HG03460 (cell line): Measurements from ENCODE around the gene TCERG1L.
"Not testable (repeated sequence)": the region's sequence is repeated elsewhere in the genome, so short reads cannot be mapped to it uniquely, and the experiment has no call there.

Experiments
- ATAC-seq: cut with Tn5 transposase; IDR thresholded peaks from one replicate; pipeline ENCODE4 v1.9.1; 2021; ENCODE audit not compliant: unreplicated experiment

Gene TCERG1L, protein sequence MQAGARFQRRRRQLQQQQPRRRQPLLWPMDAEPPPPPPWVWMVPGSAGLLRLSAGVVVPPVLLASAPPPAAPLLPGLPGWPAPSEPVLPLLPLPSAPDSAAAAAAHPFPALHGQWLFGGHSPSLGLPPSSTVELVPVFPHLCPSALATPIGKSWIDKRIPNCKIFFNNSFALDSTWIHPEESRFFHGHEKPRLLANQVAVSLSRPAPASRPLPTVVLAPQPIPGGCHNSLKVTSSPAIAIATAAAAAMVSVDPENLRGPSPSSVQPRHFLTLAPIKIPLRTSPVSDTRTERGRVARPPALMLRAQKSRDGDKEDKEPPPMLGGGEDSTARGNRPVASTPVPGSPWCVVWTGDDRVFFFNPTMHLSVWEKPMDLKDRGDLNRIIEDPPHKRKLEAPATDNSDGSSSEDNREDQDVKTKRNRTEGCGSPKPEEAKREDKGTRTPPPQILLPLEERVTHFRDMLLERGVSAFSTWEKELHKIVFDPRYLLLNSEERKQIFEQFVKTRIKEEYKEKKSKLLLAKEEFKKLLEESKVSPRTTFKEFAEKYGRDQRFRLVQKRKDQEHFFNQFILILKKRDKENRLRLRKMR

DNA sequence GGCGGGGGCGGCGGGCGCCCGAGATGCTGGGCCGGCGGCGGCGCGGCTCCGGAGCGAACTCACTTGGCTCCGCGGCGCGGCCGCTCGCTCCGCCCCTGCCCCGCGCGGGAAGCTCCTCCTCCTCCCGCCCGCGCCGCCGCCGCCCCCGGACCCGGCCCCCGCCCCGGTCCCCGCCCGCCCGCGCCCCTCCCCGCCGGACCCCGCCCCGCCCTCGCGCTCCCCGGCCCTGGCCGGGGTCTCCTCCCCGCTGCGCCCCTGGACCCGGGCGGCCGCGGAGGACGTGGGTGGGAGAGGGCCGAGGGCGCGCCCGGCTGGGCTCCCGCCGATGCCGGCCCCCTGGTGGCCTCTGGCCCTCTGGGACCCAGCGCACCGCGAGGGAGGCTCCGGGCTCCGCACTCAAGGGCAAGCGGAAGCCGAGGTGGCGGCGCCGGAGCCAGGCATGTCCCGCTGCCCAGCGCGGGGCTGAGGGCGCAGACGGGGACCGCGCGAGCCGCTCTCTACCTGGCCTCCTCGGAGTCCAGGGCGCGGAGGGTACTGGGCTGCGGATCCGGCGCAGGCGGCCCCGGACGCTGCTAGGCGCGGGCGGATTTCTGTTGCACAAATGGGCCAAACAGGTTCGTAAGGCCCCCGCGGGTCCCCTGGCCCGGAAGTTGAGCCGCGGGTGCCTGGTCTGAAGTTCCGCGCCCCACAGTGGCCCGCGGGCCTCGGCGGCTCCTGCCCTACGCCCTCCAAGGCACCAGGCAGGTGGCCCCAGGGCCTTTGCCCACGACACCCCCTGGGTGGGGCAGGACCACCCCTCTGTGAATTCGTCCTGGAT lies at the start of gene TCERG1L:
Gene TCERG1L, minus strand, starts transcription at position 61 of the 817 bp plus-strand sequence. CDS start 86 bp downstream, outside the sequence.
- no peak for ATAC-seq

DNA sequence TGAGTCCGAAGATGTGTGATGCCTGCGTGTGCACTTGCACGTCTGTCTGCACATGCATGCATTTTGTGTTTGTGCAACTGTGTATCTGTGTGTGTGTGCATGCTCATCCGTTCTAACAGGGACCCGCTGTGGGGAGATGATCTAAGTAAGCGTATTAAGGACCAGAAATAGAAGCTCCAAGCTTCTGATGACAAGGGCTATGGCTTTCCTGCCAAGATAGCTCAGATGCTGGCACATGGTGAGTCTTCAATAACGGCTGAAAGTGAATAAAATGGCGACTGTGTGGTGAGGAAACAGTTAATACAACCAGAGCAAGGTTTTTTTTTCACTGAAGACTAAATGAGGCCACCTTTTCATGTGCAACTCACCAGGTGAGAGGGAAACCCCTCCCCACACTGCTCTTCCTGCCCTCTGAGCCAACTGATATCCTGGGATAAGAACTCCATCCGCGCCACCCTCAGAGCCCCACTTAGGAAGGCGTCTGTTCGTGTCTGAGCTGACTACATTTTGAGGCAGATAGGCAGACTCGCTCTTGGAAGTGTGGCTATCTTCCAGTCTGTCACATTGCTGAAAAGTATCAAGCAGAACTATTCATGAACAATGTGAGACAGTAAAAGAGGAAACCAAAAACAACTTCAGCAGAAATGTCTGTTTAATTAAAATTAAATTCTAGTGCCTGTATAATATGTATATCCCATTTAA lies 47.4 kb upstream of the TCERG1L start:
- no peak for ATAC-seq

DNA sequence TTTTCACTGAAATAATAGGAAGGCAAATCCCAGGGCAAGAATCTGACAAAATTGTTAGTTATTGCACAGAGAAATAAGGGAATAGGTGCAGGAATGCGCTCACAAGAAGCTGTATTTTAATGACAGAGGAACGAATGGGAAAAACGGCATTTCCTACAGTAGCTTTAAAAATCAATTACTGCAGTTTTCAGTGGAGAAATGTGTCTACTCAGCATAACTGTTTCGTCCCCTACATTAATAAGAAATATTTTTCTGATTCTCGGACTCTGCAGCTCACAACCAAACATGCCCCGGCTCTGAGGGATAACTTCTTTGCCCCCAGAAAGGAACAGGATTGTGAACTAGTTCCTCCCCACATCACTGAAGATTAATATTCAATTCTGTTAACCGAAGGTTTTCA lies 44.9 kb upstream of the TCERG1L start:
- no peak for ATAC-seq

DNA sequence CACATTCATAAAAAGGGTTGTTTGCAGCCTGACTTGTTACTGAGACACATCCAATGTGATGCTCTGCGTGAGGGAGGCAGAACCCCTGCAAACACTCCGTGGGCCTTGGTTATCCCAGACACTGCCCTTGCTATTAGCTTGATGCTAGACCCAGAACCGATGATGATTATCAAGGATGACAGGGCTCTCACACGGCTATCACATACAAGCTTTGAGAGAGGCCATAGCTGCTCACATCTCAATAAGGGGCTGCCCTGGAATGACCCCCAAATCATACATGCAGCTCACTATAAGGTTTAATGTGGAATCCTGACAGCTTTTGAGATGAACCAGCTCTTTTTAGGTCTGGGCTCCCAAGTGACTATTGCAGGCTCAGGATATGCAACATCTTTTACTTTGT lies 44.4 kb upstream of the TCERG1L start:
- ATAC-seq: no peak

DNA sequence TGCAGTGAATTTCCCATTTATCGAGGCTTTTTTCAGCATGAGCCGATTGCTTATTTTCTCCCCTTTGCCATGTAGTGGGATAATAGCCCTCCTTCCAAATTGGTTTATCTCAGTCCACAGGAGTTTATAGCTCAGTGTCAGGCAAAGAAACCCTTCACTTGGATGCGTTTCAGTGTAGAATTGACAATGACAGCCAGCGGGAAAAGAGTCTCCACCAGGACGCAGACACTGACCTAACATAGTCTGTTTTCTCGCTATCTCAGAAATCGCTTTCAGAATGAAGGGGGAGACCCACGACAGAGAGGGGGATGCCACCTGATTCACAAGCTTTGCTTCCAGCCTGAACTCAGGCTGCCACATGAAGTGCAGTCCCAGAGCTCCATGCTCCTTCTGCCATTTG lies 43.5 kb upstream of the TCERG1L start:
- ATAC-seq: no peak

DNA sequence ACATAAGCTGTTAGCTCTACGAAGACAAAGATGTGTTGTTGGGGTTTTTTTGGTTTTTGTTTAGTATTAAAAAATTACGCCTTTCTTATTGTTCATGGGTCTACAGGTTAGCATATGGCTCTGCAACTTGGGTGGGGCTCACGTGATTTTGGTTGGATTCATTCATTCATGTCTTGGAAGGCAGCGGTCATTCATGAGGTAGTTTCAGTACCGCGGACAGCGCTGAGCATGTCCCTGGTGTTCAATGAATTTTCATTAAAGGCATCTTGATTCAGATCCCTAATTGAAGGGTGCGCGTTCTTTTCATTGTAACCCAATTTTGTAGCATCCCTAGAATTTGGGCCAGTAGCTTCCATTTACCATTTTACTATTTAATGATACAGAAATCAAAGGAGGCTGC lies 42.9 kb upstream of the TCERG1L start:
- ATAC-seq: no peak

DNA sequence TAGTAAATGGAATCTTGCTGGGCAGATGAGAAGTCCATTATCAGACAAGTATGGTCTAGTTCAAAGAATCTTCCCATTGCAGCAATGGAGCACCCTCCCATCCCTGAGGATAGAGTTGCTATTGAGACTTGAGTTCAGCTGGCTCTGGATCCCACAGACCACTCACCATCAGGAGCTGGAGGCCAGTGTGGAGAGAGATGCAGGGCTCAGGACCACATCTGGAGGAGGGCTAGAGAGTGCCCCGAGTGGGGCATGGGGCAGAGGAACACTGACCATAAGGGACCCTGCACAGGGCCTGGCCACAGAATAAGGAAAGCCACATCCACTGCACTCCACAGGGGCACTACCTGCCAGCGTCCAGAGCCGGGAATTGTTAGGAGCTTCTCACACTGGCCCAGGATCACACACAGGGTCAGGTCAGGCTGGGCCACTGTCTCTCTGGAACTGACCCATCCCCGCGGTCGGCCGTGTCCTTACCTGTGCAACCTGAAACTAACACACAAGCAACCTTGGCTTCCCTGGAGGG lies 41.3 kb upstream of the TCERG1L start:
- no peak for ATAC-seq

DNA sequence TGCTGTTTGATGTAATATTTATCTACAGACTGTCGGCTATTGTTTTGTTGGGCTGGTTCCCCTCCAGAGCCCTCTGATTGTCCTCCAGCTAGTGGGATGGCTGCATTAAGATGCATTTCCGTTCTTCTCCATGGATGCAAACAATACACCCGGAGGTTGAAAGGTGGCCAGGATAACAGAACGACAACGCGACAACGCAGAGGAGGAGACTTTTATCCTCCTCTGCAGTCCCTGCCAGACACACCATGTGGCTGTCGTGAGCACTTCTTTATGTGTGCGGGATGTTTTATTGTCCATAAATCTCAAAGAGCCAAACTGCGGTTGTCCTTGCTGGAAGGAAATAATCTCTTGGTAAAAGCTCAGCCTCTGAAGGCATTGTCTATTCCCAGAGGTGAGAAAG lies 39.1 kb upstream of the TCERG1L start:
- no peak for ATAC-seq

DNA sequence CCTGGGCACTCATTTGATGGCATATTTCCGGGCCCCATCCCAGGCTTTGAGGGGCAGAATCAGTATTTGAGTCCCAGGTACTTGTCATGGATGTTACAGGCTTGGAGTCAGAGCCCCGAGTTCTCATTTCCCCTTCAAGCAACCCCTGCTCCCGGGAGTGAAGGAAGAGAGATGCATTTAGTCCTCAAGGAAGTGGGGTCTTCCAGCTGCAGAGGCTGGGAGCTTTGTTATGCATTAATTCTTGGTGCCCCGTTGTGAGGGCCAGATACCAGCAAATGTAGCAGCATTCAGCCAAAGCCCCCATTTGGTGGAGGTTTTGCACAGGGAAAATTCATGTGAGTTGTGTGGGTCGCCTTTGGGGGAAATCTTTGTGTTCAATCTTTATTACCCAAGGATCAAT lies 38.7 kb upstream of the TCERG1L start:
- ATAC-seq: no peak

DNA sequence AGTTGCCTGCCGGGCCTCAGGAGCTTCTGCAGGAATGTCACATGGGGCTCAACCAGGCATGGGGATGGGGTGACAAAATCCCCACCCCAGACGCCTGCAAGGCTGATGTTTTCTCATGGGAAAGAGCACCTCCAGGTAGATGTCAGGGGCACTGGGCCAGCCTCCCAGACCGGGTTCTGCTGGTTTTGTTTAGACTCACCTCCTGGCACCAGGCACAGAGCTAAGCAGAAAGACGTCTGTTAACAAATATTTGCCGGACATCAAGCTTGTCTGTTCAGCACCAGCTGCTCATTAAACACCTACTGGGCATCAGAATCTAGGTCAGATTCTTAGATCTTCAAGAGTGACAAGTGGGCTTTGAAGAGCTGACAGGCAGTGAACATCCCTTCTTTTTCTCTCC lies 34.9 kb upstream of the TCERG1L start:
- no peak for ATAC-seq

DNA sequence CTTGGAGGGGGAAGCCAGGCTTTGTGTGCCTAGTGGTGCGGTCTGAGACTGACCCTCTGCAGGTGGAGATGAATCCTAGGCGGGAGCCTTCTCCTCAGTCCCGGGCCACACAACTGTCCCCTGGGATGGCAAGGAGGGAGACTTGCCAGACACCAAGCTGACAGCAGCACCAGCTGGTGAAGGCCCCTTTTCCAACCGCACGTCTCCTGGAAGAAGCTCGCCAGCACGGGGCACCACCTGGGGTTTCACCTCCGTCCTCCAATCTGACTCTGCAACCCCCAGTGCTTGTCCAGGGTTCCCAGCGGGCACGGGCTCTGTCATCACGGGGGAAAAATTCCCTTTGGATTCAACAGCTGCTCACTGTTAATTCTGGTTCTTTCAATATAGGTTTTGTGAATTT lies 34.2 kb upstream of the TCERG1L start:
- ATAC-seq: no peak

DNA sequence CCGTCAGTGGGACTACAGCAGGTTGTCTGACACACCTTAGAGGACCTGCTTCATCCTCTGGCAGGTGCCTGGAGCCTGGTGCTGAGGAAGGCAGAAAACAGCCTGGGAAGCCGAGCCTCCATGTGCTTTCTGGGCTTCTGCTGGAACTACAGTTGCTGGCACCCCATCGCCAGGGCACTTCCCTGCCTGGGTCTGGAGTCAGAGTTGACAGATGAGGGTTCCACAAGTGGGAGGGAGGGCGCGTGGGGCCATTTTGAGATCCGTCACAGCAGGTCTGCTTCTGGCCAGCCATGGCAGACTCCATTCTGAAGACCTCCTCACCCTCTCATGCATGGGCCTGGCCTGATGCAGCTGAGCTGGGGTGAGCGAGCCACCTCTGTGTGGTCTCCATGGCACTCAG lies 33.2 kb upstream of the TCERG1L start:
- no peak for ATAC-seq

DNA sequence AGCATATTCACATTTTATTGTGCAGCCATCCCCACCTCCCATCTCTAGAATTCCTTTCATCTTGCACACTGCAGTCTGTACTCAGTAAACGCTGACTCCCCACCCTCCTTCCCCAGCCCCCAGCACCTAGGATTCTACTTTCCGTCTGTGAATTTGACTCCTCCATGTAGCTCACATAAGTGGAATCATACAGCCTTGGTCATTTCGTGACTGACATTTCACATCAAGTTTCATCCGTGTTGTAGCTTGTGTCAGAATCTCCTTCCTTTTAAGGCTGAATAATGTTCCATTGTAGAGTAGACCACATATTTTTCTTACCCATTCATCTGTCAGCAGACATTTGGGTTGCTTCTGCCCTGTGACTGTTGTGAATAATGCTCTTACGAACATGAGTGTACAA lies 26.2 kb upstream of the TCERG1L start:
- ATAC-seq: no peak

DNA sequence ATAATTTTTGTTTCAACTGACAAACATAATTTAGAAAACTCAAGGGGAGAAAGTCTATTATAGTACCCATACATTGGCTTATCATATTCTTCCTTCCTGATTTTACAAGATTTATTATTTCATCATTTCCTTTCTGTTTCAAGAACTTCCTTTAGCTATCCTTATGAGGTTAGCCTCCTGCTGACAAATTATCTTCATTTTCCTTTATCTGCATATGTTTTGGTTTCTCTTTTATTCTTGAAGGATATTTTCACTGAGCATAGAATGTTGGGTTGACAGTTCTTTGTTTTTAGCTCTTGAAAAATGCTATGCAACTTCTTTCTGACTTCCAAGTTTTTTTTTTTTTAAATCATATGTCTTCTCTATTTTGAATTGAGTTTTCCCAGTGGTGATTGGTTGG lies 21.3 kb upstream of the TCERG1L start:
- ATAC-seq: no peak

DNA sequence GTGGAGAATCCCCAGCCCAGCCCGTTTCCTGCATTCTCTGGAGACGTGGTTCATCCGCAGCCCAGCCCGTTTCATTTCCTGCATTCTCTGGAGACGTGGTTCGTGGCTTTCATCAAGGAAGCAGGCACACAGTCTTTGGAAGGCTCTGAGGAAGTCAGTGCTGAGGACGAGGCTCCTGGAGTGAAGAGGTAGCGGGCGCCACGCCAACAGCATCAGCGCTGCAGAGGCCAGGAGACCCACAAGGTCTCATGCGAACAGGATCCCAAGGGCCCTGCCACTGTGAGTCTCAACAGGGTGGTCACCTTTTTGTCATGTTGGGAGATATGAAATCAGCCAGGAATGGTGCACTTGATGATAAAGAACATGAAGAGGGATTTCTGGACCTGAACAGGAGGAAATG lies 12.4 kb upstream of the TCERG1L start:
- no peak for ATAC-seq

DNA sequence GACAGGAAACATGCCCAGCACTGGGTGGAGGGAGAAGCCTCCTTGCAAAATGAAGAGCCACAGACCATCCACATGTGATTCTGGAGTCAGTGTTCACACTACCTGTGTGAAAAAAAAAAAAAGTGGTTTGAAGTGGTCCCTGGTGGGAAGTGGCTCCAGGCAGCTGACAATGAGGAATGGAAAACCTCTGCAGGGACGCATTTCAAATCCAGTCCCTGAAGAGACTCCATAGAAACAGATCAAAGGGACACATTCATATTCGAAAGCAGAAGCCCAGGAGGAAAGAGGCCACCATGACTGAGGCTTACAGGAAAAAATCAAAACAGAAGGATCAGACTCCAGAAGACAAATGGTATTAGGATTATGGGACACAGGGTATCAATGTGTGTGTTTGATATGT lies 11.5 kb upstream of the TCERG1L start:
- no peak for ATAC-seq

DNA sequence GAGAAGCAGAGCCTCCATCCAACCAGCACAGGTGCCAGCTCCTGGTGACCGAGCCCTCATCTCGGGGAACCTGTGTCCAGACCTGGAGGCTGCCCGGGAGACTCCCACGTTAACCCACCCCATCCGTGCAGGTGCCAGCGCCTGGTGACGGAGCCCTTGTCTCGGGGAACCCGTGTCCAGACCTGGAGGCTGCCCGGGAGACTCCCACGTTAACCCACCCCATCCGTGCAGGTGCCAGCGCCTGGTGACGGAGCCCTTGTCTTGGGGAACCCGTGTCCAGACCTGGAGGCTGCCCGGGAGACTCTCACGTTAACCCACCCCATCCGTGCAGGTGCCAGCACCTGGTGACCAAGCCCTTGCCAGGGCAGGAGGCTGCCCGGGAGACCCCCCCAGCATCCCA lies 11.1 kb upstream of the TCERG1L start:
- not testable (repeated sequence) for ATAC-seq

DNA sequence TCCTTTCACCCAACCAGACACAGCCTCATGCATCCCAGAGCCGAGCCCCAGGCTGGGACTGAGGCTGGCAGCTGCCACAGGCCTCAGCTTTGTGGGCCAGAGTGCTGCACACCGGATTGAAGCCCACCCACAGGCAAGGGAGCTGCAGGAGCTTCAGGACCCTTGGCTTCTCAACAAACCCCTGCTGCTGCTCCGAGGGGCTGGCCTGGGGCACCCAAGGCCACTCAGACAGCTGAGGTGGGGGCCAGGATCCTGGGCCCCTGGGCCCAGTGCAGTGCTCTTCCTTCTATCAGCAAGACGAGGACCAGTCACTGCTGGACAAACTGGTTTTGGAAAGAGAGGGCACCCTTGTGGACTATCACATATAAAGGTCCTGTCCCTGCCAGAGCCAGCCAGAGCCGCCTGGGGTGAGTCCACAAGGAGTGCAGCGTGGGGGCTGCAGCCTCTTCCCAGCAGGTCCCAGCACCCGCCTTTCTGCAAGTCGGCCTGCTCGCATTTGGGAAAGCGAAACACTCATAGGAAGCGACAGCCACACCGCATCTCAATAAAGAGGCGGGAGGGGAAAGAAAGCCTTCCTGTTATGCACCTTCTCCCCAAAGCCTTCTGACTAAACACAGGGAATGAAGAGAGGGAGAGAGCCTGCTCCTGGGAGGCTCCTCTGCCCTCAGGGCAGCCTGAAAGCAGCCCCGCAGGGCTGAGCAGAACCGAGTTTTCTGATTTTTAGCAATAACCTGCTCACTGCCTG lies 9.5 kb upstream of the TCERG1L start:
- no peak for ATAC-seq

DNA sequence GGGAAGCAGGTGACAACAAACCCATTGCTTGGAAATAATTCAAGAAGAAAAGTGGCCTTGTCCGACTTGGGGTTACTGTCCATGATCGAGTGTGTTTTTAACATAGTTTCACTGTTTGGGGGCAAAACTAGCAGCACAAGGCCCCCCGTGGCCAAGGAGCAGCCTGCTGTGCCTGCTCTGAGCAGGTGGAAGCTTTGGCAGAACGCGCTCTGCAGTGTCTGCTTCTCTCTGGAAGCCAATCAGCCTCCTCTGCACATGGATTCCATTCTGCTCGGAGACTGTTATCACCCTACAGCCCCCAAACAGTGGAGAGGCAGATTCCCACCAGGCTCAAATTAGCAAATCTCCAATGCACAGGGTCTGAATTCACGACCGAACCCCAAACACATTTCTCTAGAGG lies 7.3 kb upstream of the TCERG1L start:
- no peak for ATAC-seq

DNA sequence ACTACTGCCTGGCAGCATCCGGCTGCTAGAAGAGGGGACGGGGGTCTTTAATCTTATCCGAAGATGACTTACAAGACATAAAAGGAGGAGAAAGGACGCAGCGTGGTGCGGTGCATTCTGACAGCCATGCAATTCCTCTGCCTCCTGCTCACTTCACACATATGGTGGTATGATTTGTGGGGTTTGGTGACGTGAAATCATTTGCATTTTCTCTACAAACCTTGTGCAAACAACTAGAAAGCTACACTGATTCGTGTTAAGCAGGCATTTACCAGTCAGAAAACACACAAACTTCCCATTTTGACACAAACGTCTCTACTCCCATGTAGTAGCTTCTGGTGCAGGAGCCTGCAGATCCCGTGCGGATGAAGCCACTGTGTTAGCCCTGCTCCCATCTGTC lies 6.8 kb upstream of the TCERG1L start:
- no peak for ATAC-seq
